ENCODE measurements around the gene EIF2B4.
"Not testable (repeated sequence)": the region's sequence is repeated elsewhere in the genome, so short reads cannot be mapped to it uniquely, and the experiment has no call there.

Gene EIF2B4

GRCh38 chr2:27323596-27324285 lies 46.4 kb downstream of the EIF2B4 start:
- peaks cover 29% of the 10 kb centered on the region for H3K36me3 ChIP-seq (ENCODE audit: control insufficient read depth, insufficient read depth, low read length)
- H3K4me3 ChIP-seq (ENCODE audit: low read depth, low read length) = peak overlapping the region; percentile 86
- H3K9ac ChIP-seq (ENCODE audit: low read length) = peak overlapping the region; percentile 98
- H3K27me3 ChIP-seq (ENCODE audit: control insufficient read depth, insufficient read depth, low read length) = no peaks in the 10 kb centered on the region
- H3K9me3 ChIP-seq (ENCODE audit: control insufficient read depth, insufficient read depth, low read depth, low read length) = no peaks in the 10 kb centered on the region
- H3K4me1 ChIP-seq (ENCODE audit: control insufficient read depth, insufficient read depth, low read length) = peaks cover 15% of the 10 kb centered on the region
- peak overlapping the region; percentile 91 for H3K27ac ChIP-seq (ENCODE audit: low read depth, low read length)

- peak within 1 kb of the TSS; percentile 86 for H3K4me3 ChIP-seq (ENCODE audit: low read depth, low read length)
- peaks cover 15% of the 10 kb centered on the region for H3K4me1 ChIP-seq (ENCODE audit: control insufficient read depth, insufficient read depth, low read length)
- no peaks in the 10 kb centered on the region for H3K27me3 ChIP-seq (ENCODE audit: control insufficient read depth, insufficient read depth, low read length)
- peak within 1 kb of the TSS; percentile 91 for H3K27ac ChIP-seq (ENCODE audit: low read depth, low read length)
- H3K36me3 ChIP-seq (ENCODE audit: control insufficient read depth, insufficient read depth, low read length) = peaks cover 21% of the 10 kb centered on the region
- no peaks in the 10 kb centered on the region for H3K9me3 ChIP-seq (ENCODE audit: control insufficient read depth, insufficient read depth, low read depth, low read length)
- H3K9ac ChIP-seq (ENCODE audit: low read length) = peak within 1 kb of the TSS; percentile 98
These were observed 47.2 kb downstream of the EIF2B4 start, which contains the start of gene MPV17 for GRCh38 chr2:27322766-27323595. TSS of gene MPV17 (minus strand) at chr2:27323097. CDS start at chr2:27322517, 580 bp downstream.

GRCh38 chr2:27322301-27322765 lies 47.8 kb downstream of the EIF2B4 start:
- Histone ChIP-seq H3K4me3 (ENCODE audit: low read depth, low read length) (peak overlapping the region; percentile 86), H3K27ac (ENCODE audit: low read depth, low read length) (peak overlapping the region; percentile 91), H3K9me3 (ENCODE audit: control insufficient read depth, insufficient read depth, low read depth, low read length) (no peaks in the 10 kb centered on the region), H3K9ac (ENCODE audit: low read length) (peak overlapping the region; percentile 98), H3K4me1 (ENCODE audit: control insufficient read depth, insufficient read depth, low read length) (peaks cover 15% of the 10 kb centered on the region), H3K36me3 (ENCODE audit: control insufficient read depth, insufficient read depth, low read length) (peaks cover 17% of the 10 kb centered on the region), H3K27me3 (ENCODE audit: control insufficient read depth, insufficient read depth, low read length) (no peaks in the 10 kb centered on the region)

- H3K4me3 ChIP-seq (ENCODE audit: low read depth, low read length) = peak overlapping the region; percentile 10; the same call in 1 of the 2 replicates
- H3K4me1 ChIP-seq (ENCODE audit: control insufficient read depth, insufficient read depth, low read length) = peaks cover 18% of the 10 kb centered on the region
- H3K27ac ChIP-seq (ENCODE audit: low read depth, low read length) = no peak overlapping the region
- H3K36me3 ChIP-seq (ENCODE audit: control insufficient read depth, insufficient read depth, low read length) = peaks cover 5% of the 10 kb centered on the region
- no peaks in the 10 kb centered on the region for H3K27me3 ChIP-seq (ENCODE audit: control insufficient read depth, insufficient read depth, low read length)
- peak overlapping the region; percentile 20 for H3K9ac ChIP-seq (ENCODE audit: low read length)
- no peaks in the 10 kb centered on the region for H3K9me3 ChIP-seq (ENCODE audit: control insufficient read depth, insufficient read depth, low read depth, low read length)
These were observed 49.1 kb downstream of the EIF2B4 start for GRCh38 chr2:27320958-27321543.

- H3K27ac ChIP-seq (ENCODE audit: low read depth, low read length); H3K4me3 ChIP-seq (ENCODE audit: low read depth, low read length); H3K36me3 ChIP-seq (ENCODE audit: control insufficient read depth, insufficient read depth, low read length); H3K27me3 ChIP-seq (ENCODE audit: control insufficient read depth, insufficient read depth, low read length); H3K9me3 ChIP-seq (ENCODE audit: control insufficient read depth, insufficient read depth, low read depth, low read length); H3K9ac ChIP-seq (ENCODE audit: low read length): not testable (repeated sequence)
- peaks cover 20% of the 10 kb centered on the region for H3K4me1 ChIP-seq (ENCODE audit: control insufficient read depth, insufficient read depth, low read length)
These were observed 50.3 kb downstream of the EIF2B4 start for GRCh38 chr2:27319839-27320238.

- H3K9ac ChIP-seq (ENCODE audit: low read length) = no peak overlapping the region
- no peaks in the 10 kb centered on the region for H3K9me3 ChIP-seq (ENCODE audit: control insufficient read depth, insufficient read depth, low read depth, low read length)
- H3K4me1 ChIP-seq (ENCODE audit: control insufficient read depth, insufficient read depth, low read length) = peaks cover 15% of the 10 kb centered on the region; the same call in 1 of the 2 replicates
- H3K27ac ChIP-seq (ENCODE audit: low read depth, low read length) = no peak overlapping the region
- H3K4me3 ChIP-seq (ENCODE audit: low read depth, low read length) = no peak overlapping the region
- peaks cover 1% of the 10 kb centered on the region; the same call in 1 of the 2 replicates for H3K36me3 ChIP-seq (ENCODE audit: control insufficient read depth, insufficient read depth, low read length)
- no peaks in the 10 kb centered on the region for H3K27me3 ChIP-seq (ENCODE audit: control insufficient read depth, insufficient read depth, low read length)
These were observed 53.3 kb downstream of the EIF2B4 start for GRCh38 chr2:27316655-27317412.

GRCh38 chr2:27315122-27315521 lies 55.0 kb downstream of the EIF2B4 start:
- Histone ChIP-seq H3K27ac (ENCODE audit: low read depth, low read length) (no peak overlapping the region), H3K27me3 (ENCODE audit: control insufficient read depth, insufficient read depth, low read length) (no peaks in the 10 kb centered on the region), H3K4me3 (ENCODE audit: low read depth, low read length) (no peak overlapping the region), H3K36me3 (ENCODE audit: control insufficient read depth, insufficient read depth, low read length) (peaks cover 10% of the 10 kb centered on the region), H3K9me3 (ENCODE audit: control insufficient read depth, insufficient read depth, low read depth, low read length) (no peaks in the 10 kb centered on the region), H3K4me1 (ENCODE audit: control insufficient read depth, insufficient read depth, low read length) (peaks cover 5% of the 10 kb centered on the region; the same call in 1 of the 2 replicates), H3K9ac (ENCODE audit: low read length) (no peak overlapping the region)

- H3K9me3 ChIP-seq (ENCODE audit: control insufficient read depth, insufficient read depth, low read depth, low read length) = no peaks in the 10 kb centered on the region
- H3K4me3 ChIP-seq (ENCODE audit: low read depth, low read length) = no peak overlapping the region
- no peak overlapping the region for H3K9ac ChIP-seq (ENCODE audit: low read length)
- H3K27me3 ChIP-seq (ENCODE audit: control insufficient read depth, insufficient read depth, low read length) = no peaks in the 10 kb centered on the region; the same call in 1 of the 2 replicates
- H3K4me1 ChIP-seq (ENCODE audit: control insufficient read depth, insufficient read depth, low read length) = peaks cover 5% of the 10 kb centered on the region; the same call in 1 of the 2 replicates
- no peak overlapping the region for H3K27ac ChIP-seq (ENCODE audit: low read depth, low read length)
- H3K36me3 ChIP-seq (ENCODE audit: control insufficient read depth, insufficient read depth, low read length) = peaks cover 12% of the 10 kb centered on the region
These were observed 55.4 kb downstream of the EIF2B4 start for GRCh38 chr2:27314709-27315108.

All from HUES6 (cell line).